CD14-positive monocyte (primary cell): ENCODE measurements around the gene ACAP1. TPM values are rescaled to one million over a fixed set of nuclear protein-coding genes. Genes with fewer than 3 reads are reported as not detected.
A peak's percentile ranks its signal among the peaks of the same experiment; 100 is the strongest.

Experiments
- DNase-seq, 3 donors: peaks; one replicate each; pipeline ENCODE4 v3.0.0-alpha.2; 2011 to 2022
- H2AFZ ChIP-seq: 2 replicates; pipeline ENCODE4 v1.6.0; 2012; ENCODE audit warnings: mild to moderate bottlenecking, low read depth, low read length, inconsistent platforms; ENCODE audit not compliant: insufficient read depth, poor library complexity, severe bottlenecking
- H3K27ac ChIP-seq, 2 donors: 1 replicate in 1 of 2; 2 replicates in 1 of 2; pipeline ENCODE4 v1.5.1; 2012 to 2013; ENCODE audit warnings: low read length in 2 of 2, control low read depth in 1 of 2, inconsistent platforms in 1 of 2, low read depth in 1 of 2, mild to moderate bottlenecking in 1 of 2
- H3K27me3 ChIP-seq, 2 donors: one replicate each; pipeline versions ENCODE4 v1.6.0 to v1.6.1; 2011 to 2013; ENCODE audit warnings: low read length in 2 of 2; ENCODE audit not compliant: control insufficient read depth in 2 of 2, insufficient read depth in 2 of 2
- H3K36me3 ChIP-seq, 2 donors: replicated peaks in 1 of 2; 1 replicate in 1 of 2; 2 replicates in 1 of 2; pipeline versions ENCODE4 v1.5.1 to v1.6.1; 2012 to 2013; ENCODE audit warnings: low read length in 2 of 2, control low read depth in 1 of 2, inconsistent platforms in 1 of 2, mild to moderate bottlenecking in 1 of 2; ENCODE audit not compliant: insufficient read depth in 2 of 2, control insufficient read depth in 1 of 2
- H3K4me1 ChIP-seq, 2 donors: 1 replicate in 1 of 2; 2 replicates in 1 of 2; pipeline versions ENCODE4 v1.5.1 to v1.6.1; 2012 to 2013; ENCODE audit warnings: low read length in 2 of 2, control low read depth in 1 of 2, inconsistent platforms in 1 of 2, mild to moderate bottlenecking in 1 of 2, moderate library complexity in 1 of 2; ENCODE audit not compliant: insufficient read depth in 2 of 2, control insufficient read depth in 1 of 2
- H3K4me2 ChIP-seq: replicated peaks from 2 replicates; pipeline ENCODE3; 2012; ENCODE audit warnings: low read length, moderate library complexity, mild to moderate bottlenecking; ENCODE audit not compliant: poor library complexity, severe bottlenecking; ENCODE audit errors: extremely low read depth
- H3K4me3 ChIP-seq, 3 experiments: fragments of 200-600 bp in 1 of 3; sonication (generic) in 1 of 3; replicated peaks in 1 of 3; 1 replicate in 2 of 3; 2 replicates in 1 of 3; pipeline ENCODE4 v1.5.1; 2011 to 2013; ENCODE audit warnings: low read length in 3 of 3, mild to moderate bottlenecking in 3 of 3, control low read depth in 2 of 3, low read depth in 2 of 3, inconsistent platforms in 1 of 3, moderate library complexity in 1 of 3
- H3K79me2 ChIP-seq: 2 replicates; pipeline ENCODE4 v1.6.0; 2012; ENCODE audit warnings: mild to moderate bottlenecking, control low read depth, inconsistent platforms, low read length, moderate library complexity; ENCODE audit not compliant: insufficient read depth
- H3K9ac ChIP-seq: 2 replicates; pipeline ENCODE4 v1.6.0; 2017; ENCODE audit warnings: low read length, mild to moderate bottlenecking; ENCODE audit not compliant: insufficient read depth, poor library complexity, severe bottlenecking
- H3K9me3 ChIP-seq, 2 donors: replicated peaks in 1 of 2; 1 replicate in 1 of 2; 2 replicates in 1 of 2; pipeline versions ENCODE4 v1.5.1 to v1.6.1; 2012 to 2013; ENCODE audit warnings: low read length in 2 of 2, control low read depth in 1 of 2; ENCODE audit not compliant: control insufficient read depth in 1 of 2, insufficient read depth in 1 of 2
- H4K20me1 ChIP-seq: 2 replicates; pipeline ENCODE4 v1.6.0; 2012; ENCODE audit warnings: mild to moderate bottlenecking, low read length, control low read depth, moderate library complexity; ENCODE audit not compliant: insufficient read depth
- H3K27ac Mint-ChIP-seq, 7 donors: one replicate each; pipeline ENCODE4 v1.8.0; 2020; ENCODE audit warnings: mild to moderate bottlenecking in 7 of 7, mixed read lengths in 7 of 7, moderate library complexity in 6 of 7, inconsistent platforms in 2 of 7
- H3K27me3 Mint-ChIP-seq, 3 donors: one replicate each; pipeline ENCODE4 v1.8.0; 2021 to 2022; ENCODE audit warnings: low read depth in 3 of 3, mild to moderate bottlenecking in 3 of 3, mixed read lengths in 3 of 3, moderate library complexity in 3 of 3, inconsistent platforms in 1 of 3
- H3K36me3 Mint-ChIP-seq, 2 donors: one replicate each; pipeline ENCODE4 v1.8.0; 2020; ENCODE audit warnings: mixed read lengths in 2 of 2, inconsistent platforms in 1 of 2, mild to moderate bottlenecking in 1 of 2
- H3K4me1 Mint-ChIP-seq: one replicate; pipeline ENCODE4 v1.8.0; 2020; ENCODE audit warnings: mild to moderate bottlenecking, mixed read lengths
- H3K4me3 Mint-ChIP-seq, 2 donors: one replicate each; pipeline ENCODE4 v1.8.0; 2020; ENCODE audit warnings: mild to moderate bottlenecking in 2 of 2, mixed read lengths in 2 of 2, moderate library complexity in 1 of 2
- H3K9me3 Mint-ChIP-seq, 7 donors: one replicate each; pipeline ENCODE4 v1.8.0; 2020 to 2022; ENCODE audit warnings: mixed read lengths in 7 of 7, mild to moderate bottlenecking in 6 of 7, moderate library complexity in 6 of 7, inconsistent platforms in 2 of 7
- WGBS: methylation state at CpG from one replicate; pipeline ENCODE4 v1.1.5; 2013; ENCODE audit warnings: missing lambda C conversion rate; ENCODE audit not compliant: insufficient coverage; 5-methylcytosine and 5-hydroxymethylcytosine counted together
- intact Hi-C, 2 donors: fragments of 100-400 bp; cut with micrococcal nuclease; formaldehyde crosslinking; loops; one replicate each; pipeline versions ENCODE4 v1.15.0 to v1.15.1; 2023
- polyA plus RNA-seq, 3 donors: library from polyadenylated mRNA; depleted of rRNA in 1 of 3; unstranded in 2 of 3; stranded (reverse) in 1 of 3; fragments of 300-500 nt in 2 of 3; fragments of >200 nt in 1 of 3; fragmentation: Illumina TruSeq in 2 of 3; gene quantifications; 1 replicate in 2 of 3; 2 replicates in 1 of 3; pipeline ENCODE4 v1.2.3, GENCODE V29; 2012 to 2021
- TF ChIP-seq, protein P1 (sequence below): fragments of 200-600 bp; IDR thresholded peaks from one replicate; pipeline ENCODE4 v1.8.0; 2022; ENCODE audit warnings: antibody characterized with exemption, mild to moderate bottlenecking

Gene ACAP1
- polyA plus RNA-seq, 3 donors: 32.1 to 68.5 (median 40.5) TPM

DNA sequence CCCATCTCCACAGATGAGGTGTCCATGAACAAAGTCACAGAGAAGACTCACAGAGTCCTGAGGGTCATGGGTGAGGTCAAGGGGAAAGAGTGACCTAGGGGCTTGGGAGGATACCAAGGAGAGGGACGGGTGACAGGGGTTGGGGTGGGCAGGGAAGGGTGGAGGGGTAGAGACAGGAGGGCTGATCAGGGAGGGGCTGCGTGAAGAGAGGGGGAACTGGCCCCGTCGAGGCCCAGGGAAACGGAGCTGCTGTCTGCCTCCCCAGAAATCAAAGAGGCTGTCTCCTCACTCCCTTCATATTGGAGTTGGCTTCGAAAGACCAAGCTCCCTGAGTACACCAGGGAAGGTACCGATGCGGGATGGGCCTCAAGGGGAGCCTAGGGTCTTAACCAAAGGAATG lies 19.2 kb downstream of the ACAP1 start:
- Histone ChIP-seq H3K9ac (no peak overlapping the region), H3K79me2 (no peaks in the 10 kb centered on the region), H3K9me3 (no peaks in the 10 kb centered on the region), H3K4me3 (no peak overlapping the region), H4K20me1 (peaks cover 13% of the 10 kb centered on the region), H3K27ac (no peak overlapping the region), H3K4me2 (no peak overlapping the region), H3K36me3 (no peaks in the 10 kb centered on the region), H3K4me1 (peaks cover 22 to 42% of the 10 kb centered on the region in 2 donors), H2AFZ (no peak overlapping the region), H3K27me3 (no peaks in the 10 kb centered on the region)
- Mint-ChIP-seq H3K36me3 (no peaks in the 10 kb centered on the region), H3K27ac (no peak overlapping the region), H3K27me3 (peaks cover 3 to 6% (median 4%) of the 10 kb centered on the region in 3 donors), H3K4me3 (no peak overlapping the region), H3K9me3 (peaks cover 0 to 2% (median 0%) of the 10 kb centered on the region in 7 donors), H3K4me1 (peaks cover 31% of the 10 kb centered on the region)
- intact Hi-C loops: loop anchor here in 1 of 2 donors (10.0 kb wide), 2 partner anchors 129 to 209 kb away; partner anchors contain the start of genes POLR2A, SENP3 and SLC35G6
- TF ChIP-seq, protein P1, sequence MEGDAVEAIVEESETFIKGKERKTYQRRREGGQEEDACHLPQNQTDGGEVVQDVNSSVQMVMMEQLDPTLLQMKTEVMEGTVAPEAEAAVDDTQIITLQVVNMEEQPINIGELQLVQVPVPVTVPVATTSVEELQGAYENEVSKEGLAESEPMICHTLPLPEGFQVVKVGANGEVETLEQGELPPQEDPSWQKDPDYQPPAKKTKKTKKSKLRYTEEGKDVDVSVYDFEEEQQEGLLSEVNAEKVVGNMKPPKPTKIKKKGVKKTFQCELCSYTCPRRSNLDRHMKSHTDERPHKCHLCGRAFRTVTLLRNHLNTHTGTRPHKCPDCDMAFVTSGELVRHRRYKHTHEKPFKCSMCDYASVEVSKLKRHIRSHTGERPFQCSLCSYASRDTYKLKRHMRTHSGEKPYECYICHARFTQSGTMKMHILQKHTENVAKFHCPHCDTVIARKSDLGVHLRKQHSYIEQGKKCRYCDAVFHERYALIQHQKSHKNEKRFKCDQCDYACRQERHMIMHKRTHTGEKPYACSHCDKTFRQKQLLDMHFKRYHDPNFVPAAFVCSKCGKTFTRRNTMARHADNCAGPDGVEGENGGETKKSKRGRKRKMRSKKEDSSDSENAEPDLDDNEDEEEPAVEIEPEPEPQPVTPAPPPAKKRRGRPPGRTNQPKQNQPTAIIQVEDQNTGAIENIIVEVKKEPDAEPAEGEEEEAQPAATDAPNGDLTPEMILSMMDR: no peak
- no CpG with 5 or more reads among the region's 8 CpGs for WGBS
- no peak for DNase-seq

DNA sequence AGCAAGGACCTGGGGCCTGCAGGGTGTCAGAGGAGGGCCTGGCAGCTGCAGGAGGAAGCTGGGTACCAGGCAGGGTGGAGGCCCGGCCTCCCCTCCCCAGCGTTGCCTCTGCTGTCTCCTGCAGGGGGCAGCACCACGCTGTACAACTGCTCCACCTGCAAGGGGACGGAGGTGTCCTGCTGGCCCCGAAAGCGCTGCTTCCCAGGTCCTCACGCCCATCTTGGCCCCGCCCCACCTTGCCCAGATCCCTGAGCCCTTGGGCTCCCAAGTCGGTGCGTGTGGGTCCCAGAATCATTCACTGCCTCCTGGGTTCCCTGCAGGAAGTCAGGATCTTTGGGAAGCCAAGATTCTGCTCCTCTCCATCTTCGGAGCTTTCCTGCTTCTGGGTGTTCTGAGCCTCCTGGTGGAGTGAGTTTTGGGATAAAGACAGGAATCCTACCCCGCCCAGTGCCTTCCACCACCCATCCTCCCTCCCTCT lies 19.8 kb downstream of the ACAP1 start:
- Histone ChIP-seq H4K20me1 (peaks cover 8% of the 10 kb centered on the region), H3K9me3 (no peaks in the 10 kb centered on the region), H3K4me3 (no peak overlapping the region), H3K27ac (no peak overlapping the region), H3K27me3 (no peaks in the 10 kb centered on the region), H3K4me1 (peaks cover 17 to 36% of the 10 kb centered on the region in 2 donors), H3K36me3 (no peaks in the 10 kb centered on the region), H3K9ac (no peak overlapping the region), H3K79me2 (no peaks in the 10 kb centered on the region), H2AFZ (no peak overlapping the region), H3K4me2 (no peak overlapping the region)
- TF ChIP-seq, protein P1: peak; percentile 96
- under 1% methylated on average over 10 of the region's 12 CpGs for WGBS
- peaks cover 3 to 10% (median 4%) of the 10 kb centered on the region in 3 donors for H3K27me3 Mint-ChIP-seq
- H3K36me3 Mint-ChIP-seq: no peaks in the 10 kb centered on the region
- H3K9me3 Mint-ChIP-seq: peaks cover 0 to 2% (median 0%) of the 10 kb centered on the region in 7 donors
- peak; percentile 79 to 80 (median 80) for DNase-seq
- intact Hi-C loops: loop anchor here in 1 of 2 donors (1.0 to 10.0 kb wide), 3 partner anchors 10 to 209 kb away; partner anchors contain the start of genes POLR2A, SENP3 and SLC35G6
- no peak overlapping the region for H3K4me3 Mint-ChIP-seq
- peaks cover 26% of the 10 kb centered on the region for H3K4me1 Mint-ChIP-seq
- no peak overlapping the region for H3K27ac Mint-ChIP-seq
